Measurements from ENCODE around the gene MAP3K10.
"Not testable (repeated sequence)": the region's sequence is repeated elsewhere in the genome, so short reads cannot be mapped to it uniquely, and the experiment has no call there.

The MAP3K10 gene

DNA sequence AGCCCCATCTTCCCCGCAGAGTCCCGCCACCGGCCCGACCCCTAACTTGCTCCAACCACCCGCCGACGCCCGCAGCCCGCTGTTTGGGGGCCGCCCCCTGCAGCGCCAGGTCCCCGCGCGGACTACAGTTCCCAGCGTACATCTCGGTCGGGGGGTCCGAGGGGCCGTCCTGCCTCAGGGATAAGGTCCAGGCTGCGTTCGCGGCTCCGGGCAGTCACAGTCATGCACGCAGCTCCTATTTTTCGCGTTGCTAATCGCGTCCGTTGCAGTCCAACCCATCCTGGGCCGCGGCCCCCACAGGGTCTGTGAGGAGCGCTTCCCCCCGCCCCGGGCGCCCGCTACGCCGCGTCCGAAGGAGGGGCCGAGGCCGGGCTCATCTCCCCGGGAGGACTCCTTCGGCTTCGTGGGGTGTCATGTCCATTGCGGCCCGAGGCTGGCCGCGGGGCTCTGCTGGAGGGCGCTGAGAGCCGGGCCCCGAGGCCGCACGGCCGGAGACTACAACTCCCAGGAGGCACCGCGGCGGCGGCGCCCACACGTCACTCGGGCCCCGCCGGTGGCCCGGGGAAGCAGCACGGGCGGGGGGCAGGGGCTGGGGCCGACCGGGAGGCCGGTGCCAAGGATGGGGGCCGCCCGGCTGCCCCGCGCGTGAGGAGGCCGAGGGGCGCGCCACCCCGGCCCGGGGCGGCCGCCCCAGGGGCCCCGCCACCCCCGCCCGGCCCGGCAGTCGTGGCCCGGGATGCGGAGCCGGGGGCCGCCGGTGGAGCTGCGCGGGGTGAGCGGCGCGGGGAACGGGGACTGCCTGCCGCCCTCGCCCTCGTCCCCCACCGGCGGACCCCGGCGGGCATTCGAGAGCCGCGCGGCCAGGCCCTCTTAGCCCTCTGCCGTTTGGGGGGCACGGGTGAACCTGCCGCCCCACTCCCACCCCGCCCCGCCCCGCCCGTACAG lies at the start of gene MAP3K10:
MAP3K10 (plus strand) TSS at position 536 of the 945 bp plus-strand sequence. CDS start 606 bp downstream, outside the sequence.
- DNase-seq = peak; percentile 80

DNA sequence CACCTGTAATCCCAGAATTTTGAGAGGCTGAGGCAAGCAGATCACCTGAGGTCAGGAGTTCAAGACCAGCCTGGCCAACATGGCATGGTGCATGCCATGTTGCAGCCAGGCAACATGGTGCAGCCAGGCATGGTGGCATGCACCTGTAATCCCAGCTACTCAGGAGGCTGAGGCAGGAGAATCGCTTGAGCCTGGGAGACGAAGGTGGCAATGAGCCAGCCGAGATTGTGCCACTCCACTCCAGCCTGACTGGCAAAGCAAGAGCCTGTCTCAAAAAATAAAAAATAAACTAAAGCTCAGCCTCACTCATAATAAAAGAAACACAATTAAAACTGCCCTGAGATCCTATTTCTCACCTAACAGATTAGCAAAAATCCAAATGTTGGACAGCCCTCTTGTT lies 49.7 kb upstream of the MAP3K10 start:
- DNase-seq = no peak

DNA sequence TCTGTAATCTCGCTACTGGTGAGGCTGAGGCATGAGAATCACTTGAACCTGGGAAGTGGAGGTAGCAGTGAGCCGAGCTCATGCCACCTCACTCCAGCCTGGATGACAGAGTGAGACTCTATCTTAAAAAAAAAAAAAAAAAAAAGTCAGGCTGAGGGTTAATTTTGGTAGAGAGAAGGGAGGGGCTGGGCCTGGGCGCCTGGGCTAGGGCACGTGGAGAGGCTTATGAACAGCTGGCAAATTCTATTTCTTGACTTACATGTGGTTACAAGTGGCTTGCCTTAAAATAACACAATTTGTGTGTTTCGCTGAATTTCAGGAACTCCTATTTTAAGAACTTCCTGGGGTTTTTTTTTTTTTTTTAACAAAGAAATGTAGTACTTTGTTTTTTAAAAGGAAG lies 47.6 kb upstream of the MAP3K10 start:
- DNase-seq = peak; percentile 59

DNA sequence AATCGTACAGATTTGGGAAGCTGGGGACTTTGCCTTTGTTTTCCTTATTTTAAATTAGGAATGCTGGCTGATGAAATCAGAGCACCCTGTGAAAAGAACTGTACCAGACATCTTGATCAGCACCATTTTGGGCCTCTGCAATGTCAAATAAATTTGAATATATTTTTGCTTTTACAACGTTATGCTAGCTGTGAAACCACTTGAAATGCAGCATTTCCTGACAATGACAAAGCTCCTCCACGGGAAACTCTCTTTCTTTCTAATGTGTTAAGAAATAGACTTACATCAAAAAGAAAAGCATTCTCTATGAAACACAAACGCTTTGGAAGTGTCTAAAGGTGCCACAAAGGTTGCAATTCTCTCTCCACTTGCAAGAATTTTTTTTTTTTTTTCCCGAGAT lies 47.1 kb upstream of the MAP3K10 start:
- peak; percentile 26 for DNase-seq

DNA sequence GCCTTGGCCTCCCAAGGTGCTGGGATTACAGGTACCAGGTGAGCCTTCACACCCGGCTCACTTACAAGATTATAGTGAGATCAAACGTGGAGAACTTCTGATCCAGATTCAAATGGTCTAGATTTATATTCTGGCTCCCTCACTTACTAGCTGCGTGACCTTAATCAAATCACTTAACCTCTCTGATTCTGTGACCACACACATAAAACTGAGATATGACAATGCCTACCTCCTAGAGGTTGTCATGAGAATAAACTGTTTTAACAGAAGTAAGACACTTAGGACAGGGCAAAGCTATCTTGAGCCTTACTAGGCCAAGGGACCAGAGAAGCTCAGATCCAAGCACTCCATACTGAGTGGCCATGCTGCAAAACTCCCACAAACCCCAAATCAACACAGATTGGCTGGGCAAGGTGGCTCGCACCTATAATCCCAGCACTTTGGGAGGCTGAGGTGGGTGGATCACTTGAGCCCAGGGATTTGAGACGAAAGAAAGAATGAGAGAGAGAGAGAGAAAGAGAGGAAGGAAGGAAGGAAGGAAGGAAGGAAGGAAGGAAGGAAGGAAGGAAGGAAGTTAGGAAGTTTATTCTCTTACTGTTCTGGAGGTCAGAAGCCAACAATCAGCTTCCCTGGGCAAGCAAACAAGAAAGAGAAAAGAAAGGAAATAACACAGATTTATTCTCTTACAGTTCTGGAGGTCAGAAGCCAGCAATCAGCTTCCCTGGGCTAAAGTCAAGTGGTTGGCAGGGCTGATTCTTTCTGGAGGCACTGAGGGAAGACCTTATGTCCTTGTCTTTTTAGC lies 46.1 kb upstream of the MAP3K10 start:
- no peak for DNase-seq

DNA sequence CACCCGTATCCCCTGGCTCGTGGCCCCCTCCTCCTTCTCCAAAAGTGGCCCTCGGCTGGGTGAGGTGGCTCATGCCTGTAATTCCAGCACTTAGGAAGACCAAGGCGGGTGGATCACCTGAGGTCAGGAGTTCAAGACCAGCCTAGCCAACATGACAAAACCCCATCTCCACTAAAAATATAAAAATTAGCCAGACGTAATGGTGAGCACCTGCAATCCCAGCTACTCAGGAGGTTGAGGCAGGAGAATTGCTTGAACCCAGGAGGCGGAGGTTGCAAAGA lies 45.5 kb upstream of the MAP3K10 start:
- DNase-seq = not testable (repeated sequence)

DNA sequence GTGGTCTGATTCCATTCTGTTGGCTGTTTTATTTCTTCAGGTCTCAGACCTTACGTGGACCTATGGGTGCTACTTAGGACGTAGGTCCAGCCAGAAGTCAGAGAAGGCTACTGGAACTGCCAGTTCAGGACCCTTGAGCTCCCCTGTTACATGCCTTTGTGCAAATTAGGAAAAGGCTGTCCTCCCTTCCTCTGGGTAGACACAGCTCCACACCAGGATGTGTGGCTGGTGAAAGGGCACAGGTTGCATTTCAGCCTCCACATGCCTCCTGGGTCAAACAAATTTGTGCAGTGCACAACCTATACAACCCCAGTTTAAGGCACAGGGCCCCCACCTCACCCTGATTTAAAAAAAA lies 43.9 kb upstream of the MAP3K10 start:
- no peak for DNase-seq

DNA sequence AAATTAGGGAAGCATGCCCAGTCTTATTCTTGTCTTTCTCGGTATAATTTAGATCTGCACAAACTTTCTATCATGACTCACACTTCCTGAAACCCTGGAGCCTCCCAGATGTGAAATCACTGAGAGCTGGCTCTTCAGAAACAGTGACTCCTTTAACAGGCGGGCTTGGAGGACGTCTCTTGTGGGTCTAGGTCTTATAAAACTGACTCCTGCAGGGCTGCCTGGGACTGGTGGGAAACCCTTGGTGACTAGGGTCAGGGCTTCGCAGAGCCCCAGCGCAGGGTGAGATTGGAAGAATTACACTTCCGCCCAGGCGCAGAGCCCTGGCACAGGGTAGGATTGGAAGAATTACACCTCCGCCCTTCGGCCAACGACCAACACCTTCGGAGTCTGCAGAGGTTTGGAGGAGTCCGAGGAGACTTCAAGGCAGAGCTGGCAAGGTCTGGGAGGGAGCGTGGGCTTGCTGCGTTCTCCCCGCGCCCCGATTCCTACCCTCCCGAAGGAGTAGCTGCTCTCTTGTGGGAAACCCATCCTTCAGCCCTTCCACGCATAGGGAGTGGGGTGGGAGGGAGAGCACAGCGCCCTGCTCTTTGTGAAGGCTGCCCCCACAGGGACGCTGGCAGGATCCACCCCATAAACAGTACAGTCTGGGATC lies 43.4 kb upstream of the MAP3K10 start:
- DNase-seq = peak; percentile 26

DNA sequence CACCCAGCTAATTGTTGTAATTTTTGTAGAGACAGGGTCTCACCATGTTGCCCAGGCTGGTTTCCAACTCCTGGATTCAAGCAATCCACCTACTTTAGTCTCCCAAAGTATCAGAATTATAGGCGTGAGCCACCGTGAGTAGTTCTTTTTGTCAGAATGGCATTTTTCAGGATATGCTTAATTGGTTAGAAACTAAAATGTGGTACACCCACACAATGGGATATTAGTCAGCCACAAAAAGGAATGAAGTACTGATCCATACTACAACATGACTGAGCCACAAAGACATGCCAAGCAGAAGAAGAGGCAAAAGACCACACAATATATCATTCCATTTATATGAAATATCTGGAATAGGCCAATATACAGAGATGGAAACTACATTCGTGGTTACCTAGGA lies 41.7 kb upstream of the MAP3K10 start:
- DNase-seq = no peak

DNA sequence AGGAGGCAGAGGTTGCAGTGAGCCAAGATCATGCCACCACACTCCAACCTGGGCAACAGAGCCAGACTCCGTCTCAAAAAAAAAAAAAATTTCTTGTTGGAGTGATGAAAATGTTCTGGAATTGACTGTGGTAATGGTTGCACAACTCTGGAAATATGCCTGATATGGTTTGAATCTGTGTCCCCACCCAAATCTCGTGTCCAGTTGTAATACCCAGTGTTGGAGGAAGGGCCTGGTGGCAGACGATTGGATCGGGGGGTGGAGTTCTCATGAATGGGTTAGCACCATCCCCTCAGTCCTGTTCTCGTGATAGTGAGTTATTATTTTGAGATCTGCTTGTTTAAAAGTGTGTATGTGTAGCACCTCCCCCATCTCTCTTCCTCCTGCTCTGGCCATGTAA lies 41.1 kb upstream of the MAP3K10 start:
- DNase-seq = no peak

DNA sequence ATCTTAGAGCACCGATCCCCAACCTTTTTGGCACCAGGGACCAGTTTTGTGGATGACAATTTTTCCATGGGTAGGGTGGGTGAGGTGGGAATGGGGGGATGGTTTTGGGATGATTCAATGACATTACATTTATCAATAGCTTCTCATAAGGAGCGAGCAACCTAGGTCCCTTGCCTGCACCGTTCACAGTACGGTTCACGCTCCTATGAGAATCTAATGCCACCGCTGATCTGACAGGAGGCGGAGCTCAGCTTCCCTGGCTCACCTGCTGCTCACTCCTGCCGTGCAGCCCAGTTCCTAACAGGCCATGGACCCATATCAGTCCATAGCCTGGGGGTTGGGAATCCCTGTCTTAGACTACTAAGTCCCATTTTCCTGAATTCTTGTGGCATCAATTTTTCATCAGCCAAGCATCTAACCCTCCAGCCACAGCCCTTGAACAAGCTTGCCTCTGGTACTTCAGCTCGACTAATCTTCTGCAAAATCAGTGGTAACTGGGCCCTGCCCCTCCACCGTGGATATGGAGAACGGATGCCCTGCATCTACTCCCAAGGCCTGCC lies 37.0 kb upstream of the MAP3K10 start:
- DNase-seq = no peak

DNA sequence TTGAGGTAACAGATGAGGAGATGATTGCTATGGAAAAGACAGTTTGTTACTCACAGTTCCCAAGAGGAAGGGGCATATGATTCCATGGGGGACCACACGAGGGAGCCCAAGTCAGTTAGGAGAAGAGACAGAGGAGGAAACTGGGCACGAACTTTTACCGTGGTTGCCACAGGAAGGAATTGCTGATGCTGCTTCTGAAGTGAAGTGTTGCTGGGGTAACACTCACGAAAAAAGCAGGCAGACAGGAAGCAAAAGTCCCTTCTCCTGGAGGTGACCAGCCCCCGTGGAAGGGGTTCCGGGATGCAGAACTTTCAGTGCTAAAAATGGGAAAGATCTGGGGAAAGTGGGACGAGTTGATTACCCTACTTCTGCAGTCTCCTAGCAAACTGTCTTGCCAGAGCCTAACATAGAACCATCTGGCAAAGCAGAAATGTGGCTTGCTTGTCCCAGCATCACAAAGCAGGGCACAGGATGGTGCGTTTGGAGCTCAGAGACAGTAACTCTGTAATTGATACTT lies 35.4 kb upstream of the MAP3K10 start:
- no peak for DNase-seq

DNA sequence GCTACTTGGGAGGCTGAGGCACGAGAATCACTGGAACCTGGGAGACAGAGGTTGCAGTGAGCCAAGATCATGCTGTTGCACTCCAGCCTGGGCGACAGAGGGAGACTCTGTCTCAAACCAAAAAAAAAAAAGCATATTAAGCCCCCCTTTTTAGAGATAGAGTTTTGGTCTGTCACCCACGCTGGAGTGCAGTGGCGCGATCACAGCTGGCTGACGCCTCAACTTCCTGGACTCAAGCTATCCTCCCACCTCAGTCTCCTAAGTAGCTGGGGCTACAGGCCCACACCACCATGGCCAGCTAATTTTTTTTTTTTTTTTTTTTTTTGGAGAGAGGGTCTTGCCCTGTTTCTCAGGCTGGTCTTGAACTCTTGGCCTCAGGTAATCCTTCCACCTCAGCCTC lies 34.2 kb upstream of the MAP3K10 start:
- no peak for DNase-seq

DNA sequence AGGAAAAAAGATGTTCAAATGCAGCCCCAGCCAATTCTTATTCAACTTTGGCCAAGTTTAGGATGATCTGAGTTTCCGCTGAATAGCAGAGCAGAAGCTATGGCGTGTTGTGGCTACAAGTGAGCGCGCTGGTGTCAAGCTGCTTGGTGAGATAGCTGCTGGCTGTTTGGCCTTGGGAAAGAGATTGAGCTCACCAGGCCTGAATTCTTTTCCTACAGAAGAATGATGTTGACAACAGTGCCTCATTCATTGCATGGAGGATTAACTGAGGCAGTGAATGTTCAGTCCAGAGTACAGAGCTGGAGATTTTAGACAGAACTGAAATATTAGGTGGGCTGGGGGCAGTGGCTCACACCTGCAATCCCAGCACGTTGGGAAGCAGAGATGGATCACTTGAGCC lies 31.5 kb upstream of the MAP3K10 start:
- DNase-seq = no peak

DNA sequence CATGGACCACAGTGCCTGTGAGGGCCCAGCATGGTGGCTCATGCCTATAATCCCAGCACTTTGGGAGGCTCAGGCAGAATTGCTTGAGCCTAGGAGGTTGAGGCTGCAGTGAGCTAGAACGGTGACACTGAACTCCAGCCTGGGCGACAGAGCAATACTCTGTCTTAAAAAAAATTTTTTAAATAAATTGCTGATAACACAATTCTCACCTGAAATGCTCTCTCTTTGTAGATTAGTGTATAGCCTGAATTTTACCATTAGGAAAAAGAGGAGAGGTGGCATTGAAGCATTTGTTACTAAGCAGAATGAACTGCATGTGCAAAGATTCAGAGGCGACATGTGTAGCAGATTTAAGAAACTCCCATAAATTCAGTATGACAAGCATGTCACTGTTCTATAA lies 29.1 kb upstream of the MAP3K10 start:
- DNase-seq = no peak

DNA sequence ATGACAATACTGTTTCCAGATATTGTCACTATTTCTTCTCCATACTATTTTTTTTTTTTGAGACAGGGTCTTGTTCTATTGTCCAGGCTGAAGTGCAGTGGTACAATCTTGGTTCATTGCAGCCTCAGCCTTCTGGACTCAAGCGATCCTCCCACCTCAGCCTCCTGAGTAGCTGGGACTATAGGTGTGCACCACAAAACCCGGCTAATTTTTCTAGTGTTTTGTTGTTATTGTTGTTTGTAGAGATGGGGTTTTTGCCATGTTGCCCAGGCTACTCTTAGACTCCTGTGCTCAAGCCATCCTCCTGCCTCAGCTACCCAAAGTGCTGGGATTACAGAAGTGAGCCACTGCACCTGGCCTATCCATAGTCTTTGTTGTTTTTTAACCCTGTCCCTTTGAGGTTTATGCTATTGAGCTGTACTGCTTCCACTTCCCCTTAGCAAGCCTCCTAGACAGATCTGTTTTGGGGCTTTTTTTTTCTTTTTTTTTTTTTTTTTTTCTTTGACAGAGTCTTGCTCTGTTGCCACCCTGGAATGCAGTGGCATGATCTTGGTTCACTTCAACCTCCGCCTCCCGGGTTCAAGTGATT lies 27.6 kb upstream of the MAP3K10 start:
- DNase-seq = no peak

DNA sequence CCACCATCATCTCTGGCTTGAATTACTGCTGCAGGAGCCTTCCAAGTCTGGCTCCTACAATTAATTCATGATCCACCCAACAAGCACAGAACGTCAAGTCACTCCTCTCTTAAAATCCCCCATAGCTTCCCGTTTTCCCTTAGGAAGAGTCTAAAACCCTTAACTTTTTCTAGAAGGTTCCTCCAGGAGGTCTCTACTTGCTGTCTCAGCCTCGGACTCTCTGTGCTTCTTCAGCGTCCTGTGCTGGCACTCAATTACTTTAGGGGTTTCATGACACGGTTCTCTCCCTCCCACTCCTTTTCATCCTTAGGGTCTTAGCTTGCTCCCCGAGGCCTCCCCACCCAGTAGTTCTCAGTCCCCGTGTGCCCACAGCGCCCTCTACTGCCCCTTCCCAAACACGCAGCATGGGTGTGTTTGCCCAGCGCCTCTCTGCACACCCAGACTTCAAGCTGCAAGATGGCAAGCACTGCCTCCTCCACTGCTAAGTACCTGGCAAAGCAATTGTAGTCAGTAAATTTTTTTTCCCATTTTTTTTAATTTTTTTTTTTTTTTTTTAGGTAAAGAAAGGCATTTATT lies 25.8 kb upstream of the MAP3K10 start:
- peak; percentile 76 for DNase-seq

DNA sequence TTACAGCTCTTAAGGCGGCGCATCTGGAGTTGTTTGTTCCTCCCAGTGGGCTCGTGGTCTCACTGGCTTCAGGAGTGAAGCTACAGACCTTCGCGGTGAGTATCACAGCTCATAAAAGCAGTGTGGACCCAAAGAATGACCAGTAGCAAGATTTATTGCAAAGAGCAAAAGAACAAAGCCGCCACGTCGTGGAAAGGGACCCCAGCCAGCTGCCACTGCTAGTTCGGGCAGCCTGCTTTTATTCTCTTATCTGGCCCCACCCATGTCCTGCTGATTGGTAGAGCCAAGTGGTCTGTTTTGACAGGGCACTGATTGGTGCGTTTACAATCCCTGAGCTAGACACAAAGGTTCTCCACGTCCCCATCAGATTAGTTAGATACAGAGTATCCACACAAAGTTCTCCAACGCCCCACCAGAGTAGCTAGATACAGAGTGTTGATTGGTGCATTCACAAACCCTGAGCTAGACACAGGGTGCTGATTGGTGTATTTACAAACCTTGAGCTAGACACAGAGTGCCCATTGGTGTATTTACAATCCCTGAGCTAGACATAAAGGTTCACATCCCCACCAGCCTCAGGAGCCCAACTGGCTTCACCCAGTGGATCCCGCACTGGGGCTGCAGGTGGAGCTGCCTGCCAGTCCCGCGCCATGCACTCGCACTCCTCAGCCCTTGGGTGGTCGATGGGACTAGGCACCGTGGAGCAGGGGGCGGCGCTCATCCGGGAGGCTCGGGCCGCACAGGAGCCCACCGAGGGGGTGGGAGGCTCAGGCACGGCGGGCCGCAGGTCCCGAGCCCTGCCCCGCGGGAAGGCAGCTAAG lies 21.5 kb upstream of the MAP3K10 start:
- not testable (repeated sequence) for DNase-seq

DNA sequence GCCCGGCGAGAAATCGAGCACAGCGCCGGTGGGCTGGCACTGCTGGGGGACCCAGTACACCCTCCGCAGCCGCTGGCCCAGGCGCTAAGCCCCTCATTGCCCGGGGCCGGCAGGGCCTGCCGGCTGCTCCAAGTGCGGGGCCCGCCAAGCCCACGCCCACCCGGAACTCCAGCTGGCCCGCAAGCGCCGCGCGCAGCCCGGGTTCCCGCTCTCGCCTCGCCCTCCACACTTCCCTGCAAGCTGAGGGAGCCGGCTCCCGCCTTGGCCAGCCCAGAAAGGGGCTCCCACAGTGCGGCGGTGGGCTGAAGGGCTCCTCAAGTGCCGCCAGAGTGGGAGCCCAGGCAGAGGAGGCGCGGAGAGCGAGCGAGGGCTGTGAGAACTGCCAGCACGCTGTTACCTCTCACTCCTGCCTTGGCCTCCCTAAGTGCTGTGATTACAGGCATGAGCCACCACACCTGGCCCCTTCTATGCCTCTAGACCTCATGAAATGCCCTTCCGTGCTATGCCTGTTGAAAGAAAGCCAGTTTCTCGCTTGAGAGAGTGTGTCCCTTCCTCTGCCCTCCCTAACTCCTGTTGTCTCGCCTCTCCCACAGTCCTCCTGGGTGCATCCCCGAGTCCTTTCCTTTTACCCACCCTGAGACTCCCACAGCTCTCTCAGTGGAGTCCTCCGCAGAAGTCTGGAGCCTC lies 20.8 kb upstream of the MAP3K10 start:
- not testable (repeated sequence) for DNase-seq

DNA sequence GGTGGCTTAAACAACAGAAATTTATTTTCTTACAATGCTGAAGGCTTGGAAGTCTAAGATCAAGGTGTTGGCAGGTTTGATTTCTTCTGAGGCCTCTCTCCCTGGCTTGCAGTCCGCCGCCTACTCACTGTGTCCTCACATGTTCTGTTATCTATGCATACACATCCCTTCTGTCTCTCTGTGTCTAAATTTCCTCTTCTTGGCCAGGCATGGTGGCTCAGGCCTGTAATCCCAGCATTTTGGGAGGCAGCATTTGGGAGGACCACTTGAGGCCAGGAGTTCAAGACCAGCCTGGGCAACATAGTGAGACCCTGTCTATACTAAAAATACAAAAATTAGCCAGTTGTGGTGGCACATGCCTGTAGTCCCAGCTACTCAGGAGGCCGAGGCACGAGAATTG lies 19.9 kb upstream of the MAP3K10 start:
- not testable (repeated sequence) for DNase-seq

DNA sequence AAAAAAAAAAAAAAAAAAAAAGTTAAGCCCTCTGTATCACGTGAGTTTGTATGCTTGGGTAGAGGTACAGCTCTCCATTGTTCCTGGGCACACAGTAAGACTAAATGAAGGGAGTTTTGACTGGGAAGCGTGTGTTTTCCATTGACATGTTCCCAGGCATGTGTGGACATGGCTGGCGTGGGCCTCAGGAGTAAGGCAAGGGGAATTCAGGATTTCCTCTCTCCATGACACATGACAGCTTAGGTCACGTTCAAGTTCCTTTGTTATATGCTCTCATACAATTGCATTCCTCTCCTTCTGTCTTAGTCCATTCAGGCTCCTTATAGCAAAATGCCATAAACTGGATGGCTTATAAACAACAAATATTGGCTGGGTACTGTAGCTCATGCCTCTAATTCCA lies 17.1 kb upstream of the MAP3K10 start:
- no peak for DNase-seq
